GM12892 (cell line): ENCODE results near the gene STC2.

ENCODE experiments used
- POLR2A ChIP-seq: IDR thresholded peaks from 2 replicates; pipeline ENCODE4 v1.6.1; 2011; ENCODE audit warnings: low read depth, low read length, control low read depth
- POLR2AphosphoS5 ChIP-seq: IDR thresholded peaks from 2 replicates; pipeline ENCODE4 v1.6.1; 2011; ENCODE audit warnings: low read depth, low read length, control low read depth
- TAF1 ChIP-seq: IDR thresholded peaks from 2 replicates; pipeline ENCODE4 v1.6.1; 2011; ENCODE audit warnings: low read depth, mild to moderate bottlenecking, control low read depth, low read length, borderline replicate concordance

DNA sequence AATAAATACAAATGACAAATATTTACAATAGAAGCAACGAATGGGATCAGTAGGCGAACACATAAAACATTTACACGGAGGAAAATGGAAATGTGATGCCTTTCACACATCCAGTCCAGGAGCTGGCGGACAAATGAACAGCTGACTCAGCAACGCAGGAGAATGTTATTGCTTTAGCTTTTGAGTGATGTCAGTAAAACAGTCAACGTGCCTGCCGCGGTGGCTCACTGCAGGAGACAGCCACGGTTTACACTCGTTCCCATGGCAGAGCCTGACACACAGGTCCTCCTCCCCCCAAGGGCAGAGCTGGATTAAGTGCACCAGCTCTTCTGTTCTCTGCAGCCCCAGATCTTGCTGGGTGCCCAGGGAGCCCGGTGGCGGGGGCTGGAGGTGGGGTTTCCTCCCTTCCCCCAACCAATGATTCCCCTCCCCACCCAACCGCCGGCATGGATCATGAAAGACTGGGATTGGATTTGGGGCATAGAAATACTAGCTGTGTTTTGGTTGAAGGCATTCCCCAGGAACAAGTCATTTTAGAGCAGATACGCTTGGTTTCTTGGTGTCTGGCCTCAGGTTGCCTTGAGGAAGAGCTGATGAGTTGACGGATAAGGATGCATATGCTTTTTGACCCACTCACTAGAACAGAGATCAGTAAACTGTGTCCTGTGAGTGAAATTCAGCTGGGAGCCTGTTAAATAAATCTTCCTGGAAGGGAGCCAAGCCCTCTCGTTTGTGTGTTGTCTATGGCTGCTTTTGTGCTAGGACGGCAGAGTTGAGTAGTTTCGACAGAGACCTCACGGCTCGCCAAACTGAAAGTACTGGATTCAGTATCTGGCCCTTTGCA lies 12.5 kb downstream of the STC2 start:
- TF ChIP-seq POLR2A (no peak), TAF1 (no peak), POLR2AphosphoS5 (no peak)
